ENCODE measurements around the gene PLPP6.

The PLPP6 gene

GRCh38 chr9:4662989-4663792 is 1.1 kb downstream of the PLPP6 start:
- DNase-seq: peak in 1 of 5 experiments; percentile 34

GRCh38 chr9:4663956-4664355 is 1.9 kb downstream of the PLPP6 start:
- DNase-seq: no peak

DNA sequence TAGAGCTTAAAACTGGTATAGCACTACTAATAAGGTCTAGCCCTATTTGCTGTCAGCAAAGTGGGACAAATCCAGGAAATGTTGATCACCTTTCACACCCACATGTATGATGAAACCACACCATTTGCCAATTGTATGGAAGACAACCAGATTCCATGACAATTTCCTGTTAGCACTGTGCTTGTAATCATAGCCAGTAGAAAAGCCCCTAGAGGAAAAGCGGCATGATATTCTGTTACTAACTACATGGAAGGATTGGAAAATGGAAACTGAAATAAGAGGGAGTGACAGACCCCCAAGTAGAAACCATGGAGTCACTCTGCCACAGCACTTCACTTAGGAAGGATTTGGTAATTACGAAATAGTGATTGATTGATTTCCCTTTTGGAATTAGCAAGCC is 3.3 kb downstream of the PLPP6 start:
- no peak for DNase-seq

DNA sequence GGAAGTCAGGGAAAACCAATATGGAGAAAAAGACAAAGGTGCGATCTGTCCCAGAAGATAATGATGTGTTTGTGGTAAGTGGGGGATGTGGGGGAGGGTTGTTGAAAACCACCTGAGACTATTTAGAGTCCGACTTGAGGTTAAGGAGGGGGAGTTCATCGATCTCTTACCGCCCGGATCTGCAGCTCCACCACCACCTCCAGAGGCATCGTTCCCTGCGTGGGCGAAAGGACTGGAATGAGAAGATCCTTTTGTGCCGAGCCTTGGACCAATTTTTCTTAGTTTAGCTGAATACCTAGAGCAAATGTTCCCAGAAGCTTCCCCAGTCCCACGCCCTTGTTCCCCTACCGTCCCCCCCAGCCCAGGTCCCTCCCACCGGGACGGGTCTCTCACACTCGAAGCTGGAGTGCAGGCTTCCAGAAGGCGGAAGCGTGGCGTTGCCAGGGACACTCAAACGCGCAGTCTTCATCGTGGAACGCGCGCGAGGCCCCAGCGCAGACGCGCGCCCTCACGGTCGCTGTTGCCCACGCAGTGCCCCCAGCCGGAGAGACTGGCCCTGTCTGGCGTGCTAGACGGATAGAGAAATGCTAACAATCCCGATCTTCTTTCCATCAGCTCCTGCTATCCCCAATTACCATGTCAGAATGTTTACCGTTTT is 4.1 kb downstream of the PLPP6 start, which contains the start of gene SPATA6L:
SPATA6L (minus strand) TSS at position 439 of the 658 bp plus-strand sequence; CDS start at position 209, 230 bp downstream.
- peak; percentile 8 to 53 (median 18) for DNase-seq

GRCh38 chr9:4667681-4668080 is 5.6 kb downstream of the PLPP6 start:
- DNase-seq: no peak

DNA sequence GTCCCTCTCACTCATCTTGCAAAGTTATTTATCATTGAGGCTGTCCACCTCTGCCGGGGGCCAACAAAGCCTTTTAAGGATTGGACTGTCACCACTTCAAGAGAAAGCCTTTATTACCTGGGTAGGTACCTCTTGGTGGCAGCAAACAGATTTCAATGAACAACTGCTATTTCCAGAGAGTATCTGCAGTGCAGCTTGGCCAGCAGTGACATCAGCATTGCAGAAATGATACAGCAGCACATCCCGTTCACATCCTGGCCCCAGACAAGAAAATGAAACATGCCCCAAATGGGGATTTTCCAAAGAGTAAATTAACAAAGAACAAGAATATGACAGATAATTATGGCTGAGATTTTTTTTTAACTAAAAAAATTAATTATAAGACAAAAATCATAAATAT is 6.5 kb downstream of the PLPP6 start:
- DNase-seq: no peak

DNA sequence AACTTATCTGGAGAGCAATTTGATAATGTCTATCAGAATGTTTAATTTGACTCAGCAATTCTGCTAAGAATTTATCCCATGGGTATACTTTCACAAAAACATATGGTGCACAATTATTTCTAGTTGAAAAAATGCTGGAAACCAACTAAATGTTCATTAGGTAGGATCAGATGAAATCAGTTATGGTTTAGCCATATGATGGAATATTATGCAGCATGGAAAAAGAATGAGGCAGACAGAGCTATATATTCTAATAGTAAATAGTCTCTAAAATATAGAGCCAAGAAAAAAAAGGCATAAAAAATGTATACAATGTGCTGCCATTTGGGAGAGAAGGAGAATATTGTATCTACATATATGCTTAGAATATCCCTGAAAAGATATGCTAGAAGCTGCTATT is 7.8 kb downstream of the PLPP6 start:
- DNase-seq: no peak

DNA sequence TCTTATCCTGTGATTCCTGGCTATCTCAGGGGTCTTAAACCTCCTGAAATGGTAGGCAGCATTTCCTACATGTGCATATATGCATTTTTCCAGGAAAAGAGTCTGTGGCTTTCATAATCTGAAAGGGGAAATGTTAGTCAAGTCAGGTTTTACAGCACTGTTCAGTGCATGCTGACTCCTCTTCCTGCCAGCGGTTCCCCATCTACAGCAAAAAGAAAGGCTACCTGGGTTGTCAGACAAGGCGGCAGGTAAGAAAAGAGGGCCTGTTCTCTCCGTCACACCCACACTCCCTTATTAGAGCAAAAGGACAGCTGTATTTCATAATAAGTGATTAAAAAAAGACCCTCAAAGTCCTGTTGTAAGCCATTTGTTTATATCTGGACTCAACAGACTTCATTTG is 8.5 kb downstream of the PLPP6 start:
- no peak for DNase-seq

DNA sequence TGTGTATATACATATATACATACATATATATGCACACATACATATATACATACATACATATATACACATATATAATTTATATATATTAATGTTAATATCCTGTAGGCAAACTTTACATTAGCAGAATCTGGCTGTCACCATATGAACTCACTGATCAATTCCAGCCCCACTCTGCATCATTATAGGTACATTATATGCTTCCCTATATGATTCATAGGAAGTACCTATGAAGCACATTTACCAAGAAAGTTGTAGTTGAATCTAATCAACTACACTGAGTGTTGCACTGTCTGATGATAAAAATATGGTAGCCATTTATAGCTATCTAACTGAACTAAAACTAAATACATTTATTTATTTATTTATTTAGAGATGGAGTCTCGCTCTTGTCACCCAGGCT is 9.6 kb downstream of the PLPP6 start:
- no peak for DNase-seq

- DNase-seq: no peak
These were observed 12.7 kb downstream of the PLPP6 start for GRCh38 chr9:4674783-4675182.

DNA sequence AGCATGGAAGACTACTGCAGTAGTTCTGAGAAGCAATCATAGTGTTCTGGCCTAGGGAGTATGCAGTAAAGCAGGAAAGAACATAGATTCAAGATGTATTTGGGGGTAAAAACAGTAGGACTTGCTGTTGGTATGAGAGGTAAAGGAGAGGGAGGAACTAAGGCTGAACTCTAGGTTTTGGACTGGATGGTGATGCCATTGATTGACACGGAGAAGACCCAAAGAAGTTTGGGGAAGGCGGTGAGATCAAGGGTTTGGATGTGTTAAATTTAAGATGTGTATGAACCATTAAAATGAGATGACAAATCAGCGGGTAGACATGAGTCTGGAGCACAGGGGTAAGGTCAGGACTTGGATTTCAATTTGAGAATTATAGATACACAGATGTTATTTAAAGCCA is 15.3 kb downstream of the PLPP6 start:
- DNase-seq: no peak

GRCh38 chr9:4678679-4679267 is 16.7 kb downstream of the PLPP6 start:
- DNase-seq: peak in 2 of 5 experiments; percentile 9 to 64

GRCh38 chr9:4679268-4680172 is 17.4 kb downstream of the PLPP6 start, which contains the start of gene CDC37L1:
CDC37L1 (plus strand) TSS chr9:4679569; CDS start chr9:4679768, 199 bp downstream.
- peak; percentile 97 to 99 (median 98) for DNase-seq

GRCh38 chr9:4680173-4680525 is 18.1 kb downstream of the PLPP6 start:
- peak in 1 of 5 experiments; percentile 49 for DNase-seq

- no peak for DNase-seq
These were observed 18.7 kb downstream of the PLPP6 start for GRCh38 chr9:4680750-4681149.

DNA sequence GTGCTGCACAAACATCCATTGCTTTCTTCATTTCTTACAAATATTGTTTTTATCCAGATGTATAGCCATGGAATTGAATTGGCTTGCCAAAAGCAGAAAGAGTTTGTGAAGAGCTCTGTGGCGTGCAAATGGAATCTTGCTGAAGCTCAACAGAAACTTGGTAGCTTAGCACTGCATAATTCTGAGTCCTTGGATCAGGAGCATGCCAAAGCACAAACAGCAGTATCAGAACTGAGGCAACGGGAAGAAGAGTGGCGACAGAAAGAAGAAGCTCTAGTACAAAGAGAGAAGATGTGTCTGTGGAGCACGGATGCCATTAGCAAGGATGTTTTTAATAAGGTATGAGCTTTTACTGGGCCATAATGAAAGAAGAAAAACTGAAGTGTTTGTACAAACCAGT is 22.7 kb downstream of the PLPP6 start:
- DNase-seq: no peak

DNA sequence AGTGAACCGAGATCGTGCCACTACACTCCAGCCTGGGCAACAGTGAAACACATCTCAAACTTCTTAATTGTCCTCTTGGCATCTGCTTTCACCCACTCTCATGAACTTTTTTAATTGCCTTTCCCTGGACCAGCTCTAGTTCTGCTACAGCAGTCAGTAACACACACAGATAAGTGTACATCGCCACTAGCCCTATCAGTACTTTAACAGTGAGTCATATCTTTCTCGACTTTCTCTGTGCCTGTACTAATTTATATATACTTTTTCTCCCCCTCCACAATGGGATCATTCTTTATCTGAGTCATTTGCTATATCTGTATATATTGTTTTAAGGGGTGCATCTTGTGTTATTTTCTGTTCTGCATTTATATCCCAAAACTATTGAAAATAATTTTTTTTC is 24.0 kb downstream of the PLPP6 start:
- no peak for DNase-seq

GRCh38 chr9:4686584-4686983 is 24.5 kb downstream of the PLPP6 start:
- DNase-seq: no peak

- no peak for DNase-seq
These were observed 26.9 kb downstream of the PLPP6 start for GRCh38 chr9:4689021-4689420.

DNA sequence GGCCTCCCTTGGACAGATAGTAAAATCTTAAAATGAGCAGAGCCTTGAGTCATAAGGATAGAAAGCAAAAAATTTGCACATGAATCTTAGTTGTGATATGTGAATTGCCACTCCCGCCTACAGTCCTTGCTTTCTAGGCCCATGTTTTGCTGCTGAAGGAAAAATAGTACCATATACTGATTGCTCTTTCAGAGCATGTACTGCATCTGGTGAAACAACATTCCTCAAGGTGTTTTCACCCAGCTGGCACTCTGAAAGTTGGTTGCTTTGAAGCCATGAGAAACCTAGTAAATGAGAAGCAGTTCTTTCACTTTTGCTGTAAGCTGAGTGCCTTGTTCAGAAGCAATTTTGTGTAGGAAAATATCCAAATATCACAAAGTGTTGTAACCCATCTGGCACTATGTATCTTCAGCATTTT is 27.6 kb downstream of the PLPP6 start:
- peak in 1 of 5 experiments; percentile 62 for DNase-seq

- no peak for DNase-seq
These were observed 28.1 kb downstream of the PLPP6 start for GRCh38 chr9:4690144-4690543.

DNA sequence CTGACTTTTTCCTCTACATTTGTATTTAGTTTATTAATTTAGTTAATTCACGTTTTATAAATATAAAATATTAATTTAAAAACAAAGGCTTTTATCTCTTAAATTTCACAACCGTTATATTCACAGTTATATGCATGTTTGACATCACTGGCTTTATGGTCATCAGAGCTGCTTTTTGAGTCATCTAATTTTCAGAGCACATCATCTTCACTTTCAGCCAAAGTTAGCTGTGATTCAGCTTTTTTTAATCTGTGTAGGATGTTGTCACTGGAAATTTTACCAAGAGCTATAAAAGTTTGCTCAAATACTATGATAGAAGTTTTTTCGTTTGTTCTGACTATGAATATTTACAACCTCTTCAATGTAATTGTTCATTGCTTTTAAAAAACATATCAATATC is 29.7 kb downstream of the PLPP6 start:
- DNase-seq: no peak

- DNase-seq: no peak
These were observed 38.0 kb downstream of the PLPP6 start for GRCh38 chr9:4700091-4700490.

Measured in T-helper 2 cell (primary cell).